ENCODE measurements around the gene MGAT5.

MGAT5 gene

DNA sequence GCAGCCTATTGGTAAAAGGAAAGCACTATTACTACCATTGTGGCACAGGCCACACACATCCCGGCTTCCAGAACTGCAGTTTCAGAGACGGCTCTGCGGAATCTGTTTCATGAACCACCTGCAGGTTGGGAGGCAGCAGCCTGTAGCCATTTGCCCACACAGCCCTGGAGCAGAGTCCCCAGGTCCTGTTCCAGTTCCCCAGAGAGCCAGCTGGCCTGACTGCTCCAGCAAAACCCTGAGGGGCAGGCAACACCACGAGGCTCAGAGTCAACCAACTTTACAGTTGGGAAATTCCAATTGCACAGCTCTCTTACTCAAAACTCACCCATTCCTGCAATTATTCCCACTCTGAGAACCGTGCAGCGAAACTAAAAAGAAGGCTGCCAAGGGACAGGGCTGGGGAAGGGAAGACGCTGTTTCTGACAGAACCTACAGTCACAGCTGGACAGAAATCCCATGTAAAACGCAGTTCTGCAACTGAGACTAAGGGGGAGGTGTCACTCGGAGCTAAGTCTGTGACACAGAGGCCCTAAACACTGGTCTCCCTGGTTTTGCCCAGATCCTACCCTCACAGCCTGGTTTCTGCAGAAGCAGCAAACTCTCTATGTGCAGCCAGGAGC lies 245.5 kb downstream of the MGAT5 start:
- no peak for TF ChIP-seq ZNF274 (IDR thresholded peaks at IDR 0.05; ENCODE audit: low read depth, low read length)
- H3K4me3 ChIP-seq (ENCODE audit: low read length) = no peak overlapping the region

DNA sequence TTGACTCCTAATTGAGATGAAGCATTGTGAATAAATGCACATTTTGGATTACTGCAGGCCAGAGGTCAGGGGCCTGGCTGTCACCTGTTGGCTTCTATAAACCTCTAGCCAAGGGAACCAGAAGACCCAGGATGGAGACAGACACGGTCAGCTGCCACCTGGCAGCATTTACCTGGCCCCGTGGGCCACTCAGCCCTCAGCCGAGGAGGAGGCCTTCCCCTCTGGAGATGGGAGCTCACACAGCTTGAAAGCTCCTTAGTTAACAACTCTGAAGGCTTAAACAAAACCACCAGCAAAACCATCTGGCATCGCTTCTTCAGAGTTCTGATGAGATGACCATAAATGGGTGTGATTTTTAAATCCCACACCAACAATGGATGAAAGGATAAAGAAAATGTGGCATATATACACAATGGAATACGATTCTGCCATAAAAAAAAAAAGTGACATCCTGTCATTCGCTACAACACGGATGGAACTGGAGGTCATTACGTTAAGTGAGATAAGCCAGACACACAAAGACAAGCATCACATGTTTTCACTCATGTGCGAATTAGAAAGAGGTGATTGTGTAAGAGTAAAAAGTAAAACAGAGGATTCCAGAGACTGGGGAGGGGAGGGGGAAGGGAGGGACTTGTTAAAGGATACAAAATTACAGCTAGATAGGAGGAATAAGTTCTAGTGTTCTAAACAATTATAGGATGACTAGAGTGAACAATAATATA lies 246.5 kb downstream of the MGAT5 start:
- no peak for TF ChIP-seq ZNF274 (IDR thresholded peaks at IDR 0.05; ENCODE audit: low read depth, low read length)
- no peak overlapping the region for H3K4me3 ChIP-seq (ENCODE audit: low read length)

DNA sequence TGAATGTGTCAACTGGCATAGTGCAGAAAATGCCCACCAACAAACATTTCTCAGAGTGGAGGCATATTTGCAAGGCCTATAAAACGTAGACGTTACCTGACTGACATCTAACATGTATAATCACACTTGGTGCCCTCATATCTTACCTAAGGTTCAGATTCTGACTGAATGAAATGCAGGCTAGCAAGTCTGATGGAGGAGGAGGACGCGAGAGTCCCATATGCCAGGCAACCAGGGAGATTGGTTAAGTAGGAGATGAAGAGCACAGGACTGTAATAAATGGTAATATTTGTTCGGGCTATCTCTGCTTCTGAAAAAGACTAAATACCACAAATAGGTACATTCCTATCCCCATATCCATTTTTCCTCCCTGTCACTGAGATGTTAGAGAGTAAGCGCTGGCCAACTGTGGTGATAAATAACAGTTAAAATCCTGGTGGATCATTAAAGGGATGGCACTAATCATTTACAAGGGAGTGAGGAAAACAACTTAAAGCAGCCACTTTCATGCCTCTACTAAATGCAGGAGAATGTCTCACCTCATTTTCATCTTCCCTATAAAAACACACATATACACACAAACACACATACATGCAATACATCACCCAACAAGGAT lies 247.7 kb downstream of the MGAT5 start:
- TF ChIP-seq ZNF274 (IDR thresholded peaks at IDR 0.05; ENCODE audit: low read depth, low read length) = no peak
- H3K4me3 ChIP-seq (ENCODE audit: low read length) = no peak overlapping the region

DNA sequence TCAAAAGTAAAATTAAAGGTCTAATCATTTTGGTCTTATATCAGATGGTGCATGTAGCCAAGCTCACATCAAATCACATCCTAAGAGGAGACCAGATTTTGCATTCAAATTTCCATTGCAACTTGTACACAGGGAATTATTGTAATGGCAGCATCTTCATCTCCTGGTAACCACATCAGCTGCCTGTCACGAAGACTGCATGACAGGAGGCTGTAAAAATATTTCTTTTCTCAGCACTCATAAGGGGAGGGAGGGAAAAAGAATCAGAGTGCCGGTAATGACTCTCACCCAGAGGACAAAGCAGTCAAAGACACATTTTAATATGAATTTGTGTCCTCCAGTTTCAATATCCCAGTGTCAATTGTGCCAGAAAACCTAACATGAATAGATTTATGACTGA lies 248.2 kb downstream of the MGAT5 start:
- no peak overlapping the region for H3K4me3 ChIP-seq (ENCODE audit: low read length)
- no peak for TF ChIP-seq ZNF274 (IDR thresholded peaks at IDR 0.05; ENCODE audit: low read depth, low read length)

Measured in GM08714 (cell line).